ENCODE results near the gene SMAD3. TPM values are rescaled to one million over a fixed set of nuclear protein-coding genes. Genes with fewer than 3 reads are reported as not detected.

Gene SMAD3
- total RNA-seq, 2 experiments from 2014 or later, result 26.8 to 27.1 TPM

- Mint-ChIP-seq H3K4me3 (no peak overlapping the region), H3K27ac (no peak overlapping the region), H3K27me3 (ENCODE audit: low read depth) (no peaks in the 10 kb centered on the region), H3K4me1 (ENCODE audit: low read depth) (no peaks in the 10 kb centered on the region), H3K9me3 (ENCODE audit: insufficient read depth) (no peaks in the 10 kb centered on the region), H3K36me3 (ENCODE audit: low read depth) (peaks cover 40% of the 10 kb centered on the region)
- ChIA-PET CTCF (no interaction called here), POLR2A (no interaction called here)
- no peak for ATAC-seq
- DNase-seq, result no peak
These were observed 142.3 kb downstream of the SMAD3 start for GRCh38 chr15:67207555-67208207.

- Mint-ChIP-seq H3K27ac (no peak overlapping the region), H3K36me3 (ENCODE audit: low read depth) (peaks cover 35% of the 10 kb centered on the region), H3K4me1 (ENCODE audit: low read depth) (no peaks in the 10 kb centered on the region), H3K27me3 (ENCODE audit: low read depth) (no peaks in the 10 kb centered on the region), H3K4me3 (no peak overlapping the region), H3K9me3 (ENCODE audit: insufficient read depth) (no peaks in the 10 kb centered on the region)
- ChIA-PET CTCF (no interaction called here), POLR2A (interaction anchor here (1.0 kb wide), 1 partner anchor 80 kb away, joined by 3 read pairs; no protein-coding TSS in a partner anchor)
- no peak for ATAC-seq
- DNase-seq, result no peak
These were observed 143.0 kb downstream of the SMAD3 start for GRCh38 chr15:67208396-67208795.

- CTCF ChIA-PET, result no interaction called here
- Mint-ChIP-seq H3K4me3 (no peak overlapping the region), H3K4me1 (ENCODE audit: low read depth) (no peaks in the 10 kb centered on the region), H3K9me3 (ENCODE audit: insufficient read depth) (no peaks in the 10 kb centered on the region), H3K36me3 (ENCODE audit: low read depth) (peaks cover 25% of the 10 kb centered on the region), H3K27me3 (ENCODE audit: low read depth) (no peaks in the 10 kb centered on the region), H3K27ac (no peak overlapping the region)
- DNase-seq (no peak), ATAC-seq (no peak)
- POLR2A ChIA-PET, result no interaction called here
These were observed 145.3 kb downstream of the SMAD3 start for GRCh38 chr15:67210555-67211168.

- no peak for ATAC-seq
- POLR2A ChIA-PET, result no interaction called here
- DNase-seq, result no peak
- Mint-ChIP-seq H3K36me3 (ENCODE audit: low read depth) (peaks cover 26% of the 10 kb centered on the region), H3K27me3 (ENCODE audit: low read depth) (no peaks in the 10 kb centered on the region), H3K4me3 (no peak overlapping the region), H3K27ac (no peak overlapping the region), H3K4me1 (ENCODE audit: low read depth) (no peaks in the 10 kb centered on the region), H3K9me3 (ENCODE audit: insufficient read depth) (no peaks in the 10 kb centered on the region)
- CTCF ChIA-PET, result no interaction called here
These were observed 147.4 kb downstream of the SMAD3 start for GRCh38 chr15:67212684-67213367.

- Mint-ChIP-seq H3K27ac (no peak overlapping the region), H3K36me3 (ENCODE audit: low read depth) (peaks cover 33% of the 10 kb centered on the region), H3K4me1 (ENCODE audit: low read depth) (no peaks in the 10 kb centered on the region), H3K27me3 (ENCODE audit: low read depth) (no peaks in the 10 kb centered on the region), H3K9me3 (ENCODE audit: insufficient read depth) (no peaks in the 10 kb centered on the region), H3K4me3 (no peak overlapping the region)
- CTCF ChIA-PET, result no interaction called here
- POLR2A ChIA-PET, result no interaction called here
- no peak for ATAC-seq
- no peak for DNase-seq
These were observed 149.7 kb downstream of the SMAD3 start for GRCh38 chr15:67215102-67215501.

GRCh38 chr15:67216859-67217258 is 151.5 kb downstream of the SMAD3 start:
- H3K36me3 Mint-ChIP-seq (ENCODE audit: low read depth), result peaks cover 34% of the 10 kb centered on the region
- H3K9me3 Mint-ChIP-seq (ENCODE audit: insufficient read depth), result no peaks in the 10 kb centered on the region
- ChIA-PET CTCF (no interaction called here), POLR2A (no interaction called here)
- H3K27ac Mint-ChIP-seq, result no peak overlapping the region
- ATAC-seq, result no peak
- no peaks in the 10 kb centered on the region for H3K27me3 Mint-ChIP-seq (ENCODE audit: low read depth)
- H3K4me1 Mint-ChIP-seq (ENCODE audit: low read depth), result no peaks in the 10 kb centered on the region
- H3K4me3 Mint-ChIP-seq, result no peak overlapping the region
- DNase-seq, result no peak

- no peak overlapping the region for H3K27ac Mint-ChIP-seq
- ATAC-seq, result no peak
- POLR2A ChIA-PET, result no interaction called here
- H3K36me3 Mint-ChIP-seq (ENCODE audit: low read depth), result peaks cover 33% of the 10 kb centered on the region
- CTCF ChIA-PET, result no interaction called here
- no peaks in the 10 kb centered on the region for H3K9me3 Mint-ChIP-seq (ENCODE audit: insufficient read depth)
- H3K4me3 Mint-ChIP-seq, result no peak overlapping the region
- H3K27me3 Mint-ChIP-seq (ENCODE audit: low read depth), result no peaks in the 10 kb centered on the region
- no peaks in the 10 kb centered on the region for H3K4me1 Mint-ChIP-seq (ENCODE audit: low read depth)
- DNase-seq, result no peak
These were observed 153.0 kb downstream of the SMAD3 start for GRCh38 chr15:67218428-67218827.

- ATAC-seq (no peak), DNase-seq (no peak)
- H3K4me1 Mint-ChIP-seq (ENCODE audit: low read depth), result no peaks in the 10 kb centered on the region
- no peak overlapping the region for H3K27ac Mint-ChIP-seq
- H3K27me3 Mint-ChIP-seq (ENCODE audit: low read depth), result no peaks in the 10 kb centered on the region
- H3K4me3 Mint-ChIP-seq, result no peak overlapping the region
- ChIA-PET POLR2A (no interaction called here), CTCF (no interaction called here)
- no peaks in the 10 kb centered on the region for H3K9me3 Mint-ChIP-seq (ENCODE audit: insufficient read depth)
- peaks cover 33% of the 10 kb centered on the region for H3K36me3 Mint-ChIP-seq (ENCODE audit: low read depth)
These were observed 153.9 kb downstream of the SMAD3 start for GRCh38 chr15:67219288-67219687.

GRCh38 chr15:67224889-67225288 is 159.5 kb downstream of the SMAD3 start:
- no peak for ATAC-seq
- POLR2A ChIA-PET, result no interaction called here
- Mint-ChIP-seq H3K36me3 (ENCODE audit: low read depth) (peaks cover 34% of the 10 kb centered on the region), H3K9me3 (ENCODE audit: insufficient read depth) (no peaks in the 10 kb centered on the region), H3K27ac (no peak overlapping the region), H3K4me1 (ENCODE audit: low read depth) (peaks cover 17% of the 10 kb centered on the region), H3K27me3 (ENCODE audit: low read depth) (no peaks in the 10 kb centered on the region), H3K4me3 (no peak overlapping the region)
- no peak for DNase-seq
- CTCF ChIA-PET, result no interaction called here

GRCh38 chr15:67225336-67225735 is 159.9 kb downstream of the SMAD3 start:
- Mint-ChIP-seq H3K9me3 (ENCODE audit: insufficient read depth) (no peaks in the 10 kb centered on the region), H3K36me3 (ENCODE audit: low read depth) (peaks cover 35% of the 10 kb centered on the region), H3K27ac (no peak overlapping the region), H3K4me1 (ENCODE audit: low read depth) (peaks cover 17% of the 10 kb centered on the region), H3K4me3 (no peak overlapping the region), H3K27me3 (ENCODE audit: low read depth) (no peaks in the 10 kb centered on the region)
- POLR2A ChIA-PET, result no interaction called here
- CTCF ChIA-PET, result no interaction called here
- DNase-seq (no peak), ATAC-seq (no peak)

- no peak for ATAC-seq
- POLR2A ChIA-PET, result no interaction called here
- no peaks in the 10 kb centered on the region for H3K27me3 Mint-ChIP-seq (ENCODE audit: low read depth)
- peaks cover 49% of the 10 kb centered on the region for H3K36me3 Mint-ChIP-seq (ENCODE audit: low read depth)
- CTCF ChIA-PET, result interaction anchor here (2.9 kb wide), 1 partner anchor 13 kb away, joined by 9 read pairs; no protein-coding TSS in a partner anchor
- DNase-seq, result no peak
- no peak overlapping the region for H3K4me3 Mint-ChIP-seq
- H3K4me1 Mint-ChIP-seq (ENCODE audit: low read depth), result peaks cover 17% of the 10 kb centered on the region
- no peak overlapping the region for H3K27ac Mint-ChIP-seq
- H3K9me3 Mint-ChIP-seq (ENCODE audit: insufficient read depth), result no peaks in the 10 kb centered on the region
These were observed 162.0 kb downstream of the SMAD3 start for GRCh38 chr15:67227431-67227830.

- Mint-ChIP-seq H3K27me3 (ENCODE audit: low read depth) (no peaks in the 10 kb centered on the region), H3K4me3 (no peak overlapping the region), H3K36me3 (ENCODE audit: low read depth) (peaks cover 52% of the 10 kb centered on the region), H3K9me3 (ENCODE audit: insufficient read depth) (no peaks in the 10 kb centered on the region), H3K27ac (no peak overlapping the region), H3K4me1 (ENCODE audit: low read depth) (peaks cover 17% of the 10 kb centered on the region)
- ChIA-PET POLR2A (no interaction called here), CTCF (interaction anchor here (2.9 kb wide), 1 partner anchor 12 kb away, joined by 9 read pairs; no protein-coding TSS in a partner anchor)
- ATAC-seq, result no peak
- no peak for DNase-seq
These were observed 162.4 kb downstream of the SMAD3 start for GRCh38 chr15:67227846-67228245.

Measured in activated CD8-positive, alpha-beta T cell treated with anti-CD3 and anti-CD28 coated beads, Interleukin-2, amount 10 ng/mL, durations not matched to agents 7 days and 5 days (primary cell).